K562 (cell line): ENCODE data around the gene PHKG1. TPM values are rescaled to one million over a fixed set of nuclear protein-coding genes. Genes with fewer than 3 reads are reported as not detected.
A peak's percentile ranks its signal among the peaks of the same experiment; 100 is the strongest.

Experiments
- ATF1 ChIP-seq, 2 experiments: fragments of 450-650 bp in 1 of 2; IDR thresholded peaks; 2 replicates each; pipeline ENCODE4 v1.6.1; 2016; ENCODE audit warnings: missing compliant biosample characterization in 1 of 2, missing genetic modification characterization in 1 of 2
- CBFA2T3 ChIP-seq: fragments of 450-650 bp; IDR thresholded peaks from 2 replicates; pipeline ENCODE4 v1.6.1; 2017
- CBX3 ChIP-seq, 2 experiments: IDR thresholded peaks; 1 replicate in 1 of 2; 2 replicates in 1 of 2; pipeline ENCODE4 v1.6.1; 2012; ENCODE audit warnings: inconsistent platforms in 2 of 2, low read length in 2 of 2, borderline replicate concordance in 1 of 2, control low read depth in 1 of 2
- CSDE1 ChIP-seq, 2 experiments: fragments of 450-650 bp; IDR thresholded peaks; 2 replicates each; pipeline ENCODE4 v1.6.1; 2016; ENCODE audit warnings: mild to moderate bottlenecking in 1 of 2
- FOXP1 ChIP-seq: sonication (generic); formaldehyde crosslinking; IDR thresholded peaks from 2 replicates; pipeline ENCODE4 v1.8.0; 2022; ENCODE audit warnings: mild to moderate bottlenecking, missing genetic modification reagents
- GTF3C2 ChIP-seq: IDR thresholded peaks from 3 replicates; pipeline ENCODE4 v1.6.1; 2011; ENCODE audit warnings: borderline replicate concordance, mild to moderate bottlenecking, moderate library complexity; ENCODE audit not compliant: insufficient read length; ENCODE audit errors: extremely low read depth
- POU5F1 ChIP-seq: fragments of 150-350 bp; IDR thresholded peaks from 2 replicates; pipeline ENCODE4 v1.6.1; 2014; ENCODE audit warnings: borderline replicate concordance, low read length, low read depth, mild to moderate bottlenecking; ENCODE audit not compliant: partially characterized antibody
- SMC3 ChIP-seq: conservative IDR thresholded peaks from 2 replicates; pipeline ENCODE4 v1.6.1; 2011; ENCODE audit warnings: low read depth, low read length, improper control_type of control experiment; ENCODE audit not compliant: insufficient read depth
- SOX6 ChIP-seq: fragments of 450-650 bp; IDR thresholded peaks from 2 replicates; pipeline ENCODE4 v1.6.1; 2014; ENCODE audit warnings: mild to moderate bottlenecking
- ZC3H4 ChIP-seq: sonication (generic); formaldehyde crosslinking; IDR thresholded peaks from 2 replicates; pipeline ENCODE4 v1.9.0; 2021; ENCODE audit warnings: missing genetic modification reagents, borderline replicate concordance
- ZFX ChIP-seq: sonication (generic); formaldehyde crosslinking; IDR thresholded peaks from 2 replicates; pipeline ENCODE4 v1.8.0; 2022; ENCODE audit warnings: mild to moderate bottlenecking, missing genetic modification reagents, moderate library complexity
- ZNF212 ChIP-seq: fragments of 450-650 bp; formaldehyde crosslinking; IDR thresholded peaks from 2 replicates; pipeline ENCODE4 v1.4.0; 2020; ENCODE audit warnings: mild to moderate bottlenecking
- ZNF384 ChIP-seq: IDR thresholded peaks from 2 replicates; pipeline ENCODE4 v1.6.1; 2012; ENCODE audit warnings: low read depth, low read length, improper control_type of control experiment
- ZSCAN32 ChIP-seq: fragments of 450-650 bp; formaldehyde crosslinking; IDR thresholded peaks from 2 replicates; pipeline ENCODE4 v1.4.0; 2020; ENCODE audit warnings: mild to moderate bottlenecking, moderate library complexity
- polyA plus RNA-seq, 8 experiments: library from polyadenylated mRNA; depleted of rRNA in 4 of 8; stranded (reverse) in 5 of 8; unstranded in 3 of 8; fragments of >200 nt; fragmentation: Nextera tagmentation in 2 of 8; fragmentation: Illumina TruSeq in 1 of 8; extraction: Ambion mirVana in 2 of 8; extraction: Trizol in 1 of 8; gene quantifications; 2 replicates each; pipeline versions ENCODE4 v1.2.1 to v1.2.3, GENCODE V29; 2011 to 2014; ENCODE audit warnings: inconsistent platforms in 1 of 8, missing spikeins in 1 of 8
- total RNA-seq, 7 experiments: library from RNA; depleted of rRNA in 6 of 7; stranded (reverse); fragments of >200 nt in 6 of 7; fragmentation: Illumina TruSeq in 2 of 7; extraction: Trizol in 2 of 7; gene quantifications; 2 replicates each; pipeline versions ENCODE4 v1.2.1 to v1.2.3, GENCODE V29; 2011 to 2021; ENCODE audit warnings: low replicate concordance in 1 of 7
- TF ChIP-seq, protein P1 (sequence below): IDR thresholded peaks from 2 replicates; pipeline ENCODE4 v1.6.1; 2012; ENCODE audit warnings: low read depth, low read length, improper control_type of control experiment, borderline replicate concordance
- TF ChIP-seq, protein P2 (sequence below): fragments of 450-650 bp; IDR thresholded peaks from 2 replicates; pipeline ENCODE4 v1.6.1; 2017; ENCODE audit warnings: antibody characterized with exemption

PHKG1 gene
- total and polyA plus RNA-seq, 9 of the 15 experiments (the other 6 are each of a cell fraction or from before 2014, with no cell fraction given), result 0.10 to 0.83 (median 0.46) TPM

DNA sequence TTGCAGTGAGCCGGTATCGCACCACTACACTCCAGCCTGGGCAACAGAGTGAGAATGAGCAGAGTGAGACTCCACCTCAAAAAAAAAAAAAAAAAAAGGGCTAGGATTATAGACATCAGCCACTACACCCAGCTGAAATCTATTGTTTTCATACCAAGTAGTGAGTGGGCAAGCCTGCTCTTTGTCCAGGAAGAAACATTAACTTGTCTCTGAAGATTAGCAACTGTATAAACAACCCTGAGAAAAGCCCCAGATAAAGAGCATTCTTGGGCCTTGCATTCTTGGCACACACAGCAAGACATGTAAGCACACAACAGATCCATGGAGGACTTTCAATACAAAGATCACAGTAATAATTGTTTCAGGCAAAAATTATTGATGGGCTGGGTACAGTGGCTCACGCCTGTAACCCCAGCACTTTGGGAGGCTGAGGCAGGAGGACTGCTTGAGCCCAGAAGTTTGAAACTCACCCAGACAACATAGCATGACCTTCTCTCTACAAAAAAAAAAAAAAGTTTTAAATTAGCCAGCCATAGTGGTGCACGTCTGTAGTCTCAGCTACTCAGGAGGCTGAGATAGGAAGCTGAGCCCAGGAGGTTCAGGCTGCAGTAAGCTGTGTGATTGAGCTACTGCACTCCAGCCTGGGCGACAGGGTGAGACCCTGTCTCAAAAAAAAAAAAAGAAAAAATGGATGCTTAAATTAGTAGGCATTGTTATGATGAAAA is 45.9 kb downstream of the PHKG1 start (continued):
- TF ChIP-seq, protein P1, sequence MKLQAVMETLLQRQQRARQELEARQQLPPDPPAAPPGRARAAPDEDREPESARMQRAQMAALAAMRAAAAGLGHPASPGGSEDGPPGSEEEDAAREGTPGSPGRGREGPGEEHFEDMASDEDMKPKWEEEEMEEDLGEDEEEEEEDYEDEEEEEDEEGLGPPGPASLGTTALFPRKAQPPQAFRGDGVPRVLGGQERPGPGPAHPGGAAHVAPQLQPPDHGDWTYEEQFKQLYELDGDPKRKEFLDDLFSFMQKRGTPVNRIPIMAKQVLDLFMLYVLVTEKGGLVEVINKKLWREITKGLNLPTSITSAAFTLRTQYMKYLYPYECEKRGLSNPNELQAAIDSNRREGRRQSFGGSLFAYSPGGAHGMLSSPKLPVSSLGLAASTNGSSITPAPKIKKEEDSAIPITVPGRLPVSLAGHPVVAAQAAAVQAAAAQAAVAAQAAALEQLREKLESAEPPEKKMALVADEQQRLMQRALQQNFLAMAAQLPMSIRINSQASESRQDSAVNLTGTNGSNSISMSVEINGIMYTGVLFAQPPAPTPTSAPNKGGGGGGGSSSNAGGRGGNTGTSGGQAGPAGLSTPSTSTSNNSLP, result no peak
- no peak for TF ChIP-seq ZNF212
- peak; percentile 32; the same call in 1 of the 2 replicates for TF ChIP-seq CBFA2T3
- TF ChIP-seq ZFX (CRISPR knock-in tag), result 0 out of 2 replicates have a peak, but pooled peaks have one; percentile 30
- no peak for TF ChIP-seq SMC3
- TF ChIP-seq ZC3H4 (CRISPR knock-in tag), result no peak
- no peak for TF ChIP-seq GTF3C2
- TF ChIP-seq CSDE1 (IDR thresholded peaks at IDR 0.05), result no peak
- 0 out of 2 replicates have a peak, but pooled peaks have one; percentile 9 for TF ChIP-seq ZNF384
- no peak for TF ChIP-seq POU5F1
- no peak for TF ChIP-seq ZSCAN32 (CRISPR knock-in tag)
- TF ChIP-seq SOX6, result peak; percentile 55; the same call in 1 of the 2 replicates
- TF ChIP-seq ATF1 (CRISPR knock-in tag; IDR thresholded peaks at IDR 0.05), result no peak
- no peak for TF ChIP-seq ATF1 (tag; IDR thresholded peaks at IDR 0.05)
- TF ChIP-seq FOXP1, result no peak
- no peak for TF ChIP-seq CBX3 (IDR thresholded peaks at IDR 0.05; ENCODE audit: borderline replicate concordance in 1 of 2, low read length in 2 of 2)
- TF ChIP-seq, protein P2, sequence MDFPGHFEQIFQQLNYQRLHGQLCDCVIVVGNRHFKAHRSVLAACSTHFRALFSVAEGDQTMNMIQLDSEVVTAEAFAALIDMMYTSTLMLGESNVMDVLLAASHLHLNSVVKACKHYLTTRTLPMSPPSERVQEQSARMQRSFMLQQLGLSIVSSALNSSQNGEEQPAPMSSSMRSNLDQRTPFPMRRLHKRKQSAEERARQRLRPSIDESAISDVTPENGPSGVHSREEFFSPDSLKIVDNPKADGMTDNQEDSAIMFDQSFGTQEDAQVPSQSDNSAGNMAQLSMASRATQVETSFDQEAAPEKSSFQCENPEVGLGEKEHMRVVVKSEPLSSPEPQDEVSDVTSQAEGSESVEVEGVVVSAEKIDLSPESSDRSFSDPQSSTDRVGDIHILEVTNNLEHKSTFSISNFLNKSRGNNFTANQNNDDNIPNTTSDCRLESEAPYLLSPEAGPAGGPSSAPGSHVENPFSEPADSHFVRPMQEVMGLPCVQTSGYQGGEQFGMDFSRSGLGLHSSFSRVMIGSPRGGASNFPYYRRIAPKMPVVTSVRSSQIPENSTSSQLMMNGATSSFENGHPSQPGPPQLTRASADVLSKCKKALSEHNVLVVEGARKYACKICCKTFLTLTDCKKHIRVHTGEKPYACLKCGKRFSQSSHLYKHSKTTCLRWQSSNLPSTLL, result no peak
